Activated T-helper 1 cell treated with anti-CD3 and anti-CD28 coated beads, Interleukin-12 subunit alpha, Interleukin-12 subunit beta, Interleukin-2, Interleukin-4 antibody, amounts not matched to agents 30 ng/mL and 10 ng/mL and 1 ng/mL, durations not matched to agents 14 hours and 24 hours and 36 hours (primary cell): ENCODE measurements around the gene WDR81. TPM values are rescaled to one million over a fixed set of nuclear protein-coding genes. Genes with fewer than 3 reads are reported as not detected.

Source experiments
- DNase-seq: peaks from one replicate; pipeline ENCODE4 v3.0.0; 2021; ENCODE audit warnings: low spot score
- H3K27ac Mint-ChIP-seq: one replicate; pipeline ENCODE4 v1.8.0; 2021; ENCODE audit warnings: mild to moderate bottlenecking, mixed read lengths
- H3K27me3 Mint-ChIP-seq: one replicate; pipeline ENCODE4 v1.8.0; 2022; ENCODE audit warnings: mild to moderate bottlenecking, moderate library complexity, mixed read lengths; ENCODE audit not compliant: insufficient read depth
- H3K36me3 Mint-ChIP-seq: one replicate; pipeline ENCODE4 v1.8.0; 2021; ENCODE audit warnings: low read depth, mixed read lengths
- H3K4me1 Mint-ChIP-seq: one replicate; pipeline ENCODE4 v1.8.0; 2021; ENCODE audit warnings: low read depth, mixed read lengths
- H3K4me3 Mint-ChIP-seq: one replicate; pipeline ENCODE4 v1.8.0; 2021; ENCODE audit warnings: mild to moderate bottlenecking, moderate library complexity, mixed read lengths
- H3K9me3 Mint-ChIP-seq: one replicate; pipeline ENCODE4 v1.8.0; 2021; ENCODE audit warnings: mixed read lengths
- intact Hi-C: fragments of 100-400 bp; cut with micrococcal nuclease; formaldehyde crosslinking; loops from one replicate; pipeline ENCODE4 v1.15.1; 2024
- total RNA-seq: library from RNA; stranded (reverse); gene quantifications from 2 replicates; pipeline ENCODE4 v1.2.3, GENCODE V29; 2022

The WDR81 gene
- total RNA-seq, 1 donor from 2014 or later = 21.6 TPM

DNA sequence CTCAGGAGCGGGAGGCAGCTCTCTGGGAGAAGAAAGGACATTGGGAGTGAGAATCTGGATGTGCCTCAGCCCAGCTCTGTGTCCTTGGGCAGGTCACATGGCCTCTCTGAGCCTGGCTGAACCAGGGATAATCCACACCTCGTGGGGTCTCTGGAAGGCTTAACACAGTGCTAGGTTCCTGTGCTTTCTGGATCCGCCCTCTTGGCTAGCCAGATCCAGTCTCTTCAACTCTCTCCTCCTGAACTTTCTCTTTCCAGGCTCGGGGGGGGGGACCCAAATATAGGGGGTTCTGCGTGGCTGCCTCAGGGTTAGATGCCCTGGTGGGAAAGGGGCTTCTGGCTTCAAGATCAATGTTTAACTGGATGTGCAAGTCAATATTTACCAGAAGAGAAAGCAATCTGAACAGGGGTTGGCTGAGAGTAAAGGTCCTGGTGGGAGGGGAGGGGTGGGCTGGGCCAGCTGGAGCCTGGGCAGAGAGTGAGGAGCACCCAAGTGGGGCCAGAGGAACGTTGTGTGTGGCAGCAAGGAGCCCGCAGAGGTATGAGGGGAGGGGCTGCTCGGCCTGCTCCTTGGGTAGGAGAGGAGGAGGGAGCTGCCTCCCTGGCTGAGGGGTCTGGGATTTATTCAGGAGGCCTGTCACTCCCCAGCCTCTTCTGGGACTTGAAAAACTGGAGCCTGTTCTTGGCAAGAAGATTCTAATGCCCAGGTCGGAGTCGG is 18.0 kb downstream of the WDR81 start, which contains the start of gene SERPINF2:
Gene SERPINF2, plus strand, starts transcription at position 501 of the 717 bp plus-strand sequence. CDS start 2,125 bp downstream, outside the sequence.
- no peak within 1 kb of the TSS for H3K4me3 Mint-ChIP-seq
- no peaks in the 10 kb centered on the region for H3K27me3 Mint-ChIP-seq
- no peaks in the 10 kb centered on the region for H3K4me1 Mint-ChIP-seq
- peaks cover 2% of the 10 kb centered on the region for H3K36me3 Mint-ChIP-seq
- no peak for DNase-seq
- intact Hi-C loops = no loop called here
- H3K27ac Mint-ChIP-seq = no peak within 1 kb of the TSS
- no peaks in the 10 kb centered on the region for H3K9me3 Mint-ChIP-seq

DNA sequence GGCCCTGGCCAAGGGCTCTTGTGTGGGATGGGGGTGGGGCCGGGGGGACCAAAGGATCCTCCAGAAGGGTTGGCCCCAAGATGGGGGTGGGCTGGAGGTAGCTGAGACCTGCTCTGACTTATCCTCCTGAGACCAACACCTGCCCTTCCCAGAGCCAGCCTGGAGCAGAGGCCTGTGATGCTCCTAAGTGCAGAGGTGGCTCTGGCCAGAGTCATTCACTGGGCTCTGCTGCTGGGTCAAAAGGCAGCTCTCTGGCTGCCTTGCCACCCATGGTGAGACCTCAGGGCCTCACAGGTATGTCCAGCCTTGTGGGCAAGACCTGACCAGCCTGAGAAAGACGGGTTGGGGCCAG is 18.6 kb downstream of the WDR81 start:
- H3K27me3 Mint-ChIP-seq = no peaks in the 10 kb centered on the region
- intact Hi-C loops = no loop called here
- H3K4me3 Mint-ChIP-seq = no peak overlapping the region
- DNase-seq = no peak
- H3K27ac Mint-ChIP-seq = no peak overlapping the region
- peaks cover under 1% of the 10 kb centered on the region for H3K36me3 Mint-ChIP-seq
- no peaks in the 10 kb centered on the region for H3K9me3 Mint-ChIP-seq
- H3K4me1 Mint-ChIP-seq = no peaks in the 10 kb centered on the region

- Mint-ChIP-seq H3K9me3 (no peaks in the 10 kb centered on the region), H3K4me1 (no peaks in the 10 kb centered on the region), H3K36me3 (no peaks in the 10 kb centered on the region), H3K4me3 (no peak overlapping the region), H3K27ac (no peak overlapping the region), H3K27me3 (peaks cover 2% of the 10 kb centered on the region)
- intact Hi-C loops = no loop called here
- no peak for DNase-seq
Measured at GRCh38 chr17:1744551-1745512, 20.3 kb downstream of the WDR81 start.

DNA sequence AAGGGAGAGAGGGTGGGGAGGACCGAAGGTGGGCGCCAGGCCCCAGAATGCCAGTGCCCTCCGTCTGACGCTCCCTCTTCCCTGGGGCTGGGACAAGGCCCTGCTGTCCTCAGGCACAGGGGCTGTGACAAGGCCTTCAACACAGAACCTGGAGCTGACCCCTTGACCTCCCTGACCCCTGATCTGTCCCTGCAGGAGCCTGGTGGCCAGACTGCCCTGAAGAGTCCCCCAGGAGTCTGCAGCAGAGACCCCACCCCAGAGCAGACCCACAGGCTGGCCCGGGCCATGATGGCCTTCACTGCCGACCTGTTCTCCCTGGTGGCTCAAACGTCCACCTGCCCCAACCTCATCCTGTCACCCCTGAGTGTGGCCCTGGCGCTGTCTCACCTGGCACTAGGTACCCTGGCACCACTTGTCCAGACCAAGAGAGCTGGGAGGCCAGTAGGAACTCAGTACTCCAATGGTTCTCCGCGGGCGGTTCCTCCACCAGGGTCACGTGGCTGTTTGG is 21.1 kb downstream of the WDR81 start:
- H3K9me3 Mint-ChIP-seq = no peaks in the 10 kb centered on the region
- no peak overlapping the region for H3K4me3 Mint-ChIP-seq
- H3K27me3 Mint-ChIP-seq = peaks cover 2% of the 10 kb centered on the region
- no peak for DNase-seq
- intact Hi-C loops = no loop called here
- no peak overlapping the region for H3K27ac Mint-ChIP-seq
- no peaks in the 10 kb centered on the region for H3K4me1 Mint-ChIP-seq
- no peaks in the 10 kb centered on the region for H3K36me3 Mint-ChIP-seq

- intact Hi-C loops = no loop called here
- H3K27ac Mint-ChIP-seq = no peak overlapping the region
- H3K36me3 Mint-ChIP-seq = no peaks in the 10 kb centered on the region
- DNase-seq = no peak
- no peaks in the 10 kb centered on the region for H3K4me1 Mint-ChIP-seq
- no peak overlapping the region for H3K4me3 Mint-ChIP-seq
- peaks cover 2% of the 10 kb centered on the region for H3K27me3 Mint-ChIP-seq
- H3K9me3 Mint-ChIP-seq = no peaks in the 10 kb centered on the region
Measured at GRCh38 chr17:1746975-1747543, 22.6 kb downstream of the WDR81 start.

GRCh38 chr17:1750628-1751027 is 26.1 kb downstream of the WDR81 start:
- intact Hi-C loops = no loop called here
- Mint-ChIP-seq H3K9me3 (no peaks in the 10 kb centered on the region), H3K4me3 (no peak overlapping the region), H3K4me1 (no peaks in the 10 kb centered on the region), H3K27me3 (peaks cover 2% of the 10 kb centered on the region), H3K36me3 (no peaks in the 10 kb centered on the region), H3K27ac (no peak overlapping the region)
- no peak for DNase-seq

GRCh38 chr17:1752425-1753262 is 28.1 kb downstream of the WDR81 start:
- DNase-seq = no peak
- H3K4me3 Mint-ChIP-seq = no peak overlapping the region
- H3K27me3 Mint-ChIP-seq = peaks cover 2% of the 10 kb centered on the region
- H3K4me1 Mint-ChIP-seq = no peaks in the 10 kb centered on the region
- no peaks in the 10 kb centered on the region for H3K9me3 Mint-ChIP-seq
- intact Hi-C loops = no loop called here
- no peak overlapping the region for H3K27ac Mint-ChIP-seq
- no peaks in the 10 kb centered on the region for H3K36me3 Mint-ChIP-seq

GRCh38 chr17:1753767-1754429 is 29.4 kb downstream of the WDR81 start:
- Mint-ChIP-seq H3K9me3 (no peaks in the 10 kb centered on the region), H3K4me3 (no peak overlapping the region), H3K36me3 (no peaks in the 10 kb centered on the region)

GRCh38 chr17:1754430-1755112 is 30.1 kb downstream of the WDR81 start:
- intact Hi-C loops = no loop called here
- Mint-ChIP-seq H3K27ac (no peak overlapping the region), H3K9me3 (no peaks in the 10 kb centered on the region), H3K4me1 (no peaks in the 10 kb centered on the region), H3K36me3 (no peaks in the 10 kb centered on the region), H3K27me3 (peaks cover 5% of the 10 kb centered on the region), H3K4me3 (no peak overlapping the region)
- DNase-seq = no peak

More at GRCh38 chr17:1753767-1754429, 29.4 kb downstream of the WDR81 start:
- Mint-ChIP-seq H3K27ac (no peak overlapping the region), H3K4me1 (no peaks in the 10 kb centered on the region), H3K27me3 (peaks cover 6% of the 10 kb centered on the region)
- no peak for DNase-seq
- intact Hi-C loops = no loop called here

DNA sequence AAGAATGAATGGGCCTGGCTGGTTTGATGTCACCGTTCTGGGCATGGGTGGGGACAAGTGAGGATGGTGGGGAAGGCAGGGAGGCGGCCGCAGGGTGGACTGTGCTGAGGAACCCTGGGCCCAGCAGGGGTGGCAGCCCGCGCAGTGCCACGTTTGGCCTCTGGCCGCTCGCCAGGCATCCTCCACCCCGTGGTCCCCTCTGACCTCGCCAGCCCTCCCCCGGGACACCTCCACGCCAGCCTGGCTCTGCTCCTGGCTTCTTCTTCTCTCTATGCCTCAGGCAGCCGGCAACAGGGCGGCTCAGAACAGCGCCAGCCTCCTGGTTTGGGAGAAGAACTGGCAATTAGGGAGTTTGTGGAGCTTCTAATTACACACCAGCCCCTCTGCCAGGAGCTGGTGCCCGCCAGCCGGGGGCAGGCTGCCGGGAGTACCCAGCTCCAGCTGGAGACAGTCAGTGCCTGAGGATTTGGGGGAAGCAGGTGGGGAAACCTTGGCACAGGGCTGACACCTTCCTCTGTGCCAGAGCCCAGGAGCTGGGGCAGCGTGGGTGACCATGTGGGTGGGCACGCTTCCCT is 30.8 kb downstream of the WDR81 start:
- Mint-ChIP-seq H3K27ac (no peak overlapping the region), H3K36me3 (no peaks in the 10 kb centered on the region), H3K4me1 (no peaks in the 10 kb centered on the region), H3K4me3 (no peak overlapping the region), H3K27me3 (peaks cover 5% of the 10 kb centered on the region), H3K9me3 (no peaks in the 10 kb centered on the region)
- no peak for DNase-seq
- intact Hi-C loops = no loop called here

- Mint-ChIP-seq H3K27me3 (peaks cover 5% of the 10 kb centered on the region), H3K4me3 (no peak overlapping the region), H3K9me3 (no peaks in the 10 kb centered on the region), H3K36me3 (no peaks in the 10 kb centered on the region), H3K27ac (no peak overlapping the region), H3K4me1 (no peaks in the 10 kb centered on the region)
- intact Hi-C loops = no loop called here
- no peak for DNase-seq
Measured at GRCh38 chr17:1755827-1756262, 31.3 kb downstream of the WDR81 start.
